GM10266 (cell line): ENCODE data around the gene HGF.

Source experiments
- DNase-seq: peaks from one replicate; pipeline ENCODE4 v3.0.0; 2012; ENCODE audit errors: extremely low spot score
- TF ChIP-seq, protein P1 (sequence below): IDR thresholded peaks from 2 replicates; pipeline ENCODE4 v1.5.1; 2012; ENCODE audit warnings: mild to moderate bottlenecking, low read depth; ENCODE audit not compliant: control insufficient read depth, insufficient read depth; ENCODE audit errors: missing control alignments

HGF gene

DNA sequence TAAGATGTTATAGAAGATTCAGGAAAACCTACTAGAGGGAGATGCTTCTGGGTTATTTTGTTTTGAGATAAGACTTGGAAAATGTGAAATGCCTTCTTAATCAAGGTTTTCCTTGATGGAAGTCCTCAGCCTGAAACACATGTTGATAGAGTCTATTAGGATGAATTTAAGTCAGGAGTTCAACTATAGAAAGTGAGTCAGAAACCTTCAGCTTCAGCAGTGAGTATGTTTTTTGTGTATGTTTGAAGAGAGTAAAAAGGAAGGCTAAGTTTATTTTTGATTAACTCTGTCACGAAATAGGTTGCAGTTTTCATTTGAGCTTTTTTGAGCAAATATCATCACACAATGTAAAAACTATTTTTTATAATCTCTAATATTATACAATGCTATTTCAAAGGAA is 114.6 kb downstream of the HGF start:
- no peak for DNase-seq
- TF ChIP-seq, protein P1, sequence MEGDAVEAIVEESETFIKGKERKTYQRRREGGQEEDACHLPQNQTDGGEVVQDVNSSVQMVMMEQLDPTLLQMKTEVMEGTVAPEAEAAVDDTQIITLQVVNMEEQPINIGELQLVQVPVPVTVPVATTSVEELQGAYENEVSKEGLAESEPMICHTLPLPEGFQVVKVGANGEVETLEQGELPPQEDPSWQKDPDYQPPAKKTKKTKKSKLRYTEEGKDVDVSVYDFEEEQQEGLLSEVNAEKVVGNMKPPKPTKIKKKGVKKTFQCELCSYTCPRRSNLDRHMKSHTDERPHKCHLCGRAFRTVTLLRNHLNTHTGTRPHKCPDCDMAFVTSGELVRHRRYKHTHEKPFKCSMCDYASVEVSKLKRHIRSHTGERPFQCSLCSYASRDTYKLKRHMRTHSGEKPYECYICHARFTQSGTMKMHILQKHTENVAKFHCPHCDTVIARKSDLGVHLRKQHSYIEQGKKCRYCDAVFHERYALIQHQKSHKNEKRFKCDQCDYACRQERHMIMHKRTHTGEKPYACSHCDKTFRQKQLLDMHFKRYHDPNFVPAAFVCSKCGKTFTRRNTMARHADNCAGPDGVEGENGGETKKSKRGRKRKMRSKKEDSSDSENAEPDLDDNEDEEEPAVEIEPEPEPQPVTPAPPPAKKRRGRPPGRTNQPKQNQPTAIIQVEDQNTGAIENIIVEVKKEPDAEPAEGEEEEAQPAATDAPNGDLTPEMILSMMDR, result no peak

DNA sequence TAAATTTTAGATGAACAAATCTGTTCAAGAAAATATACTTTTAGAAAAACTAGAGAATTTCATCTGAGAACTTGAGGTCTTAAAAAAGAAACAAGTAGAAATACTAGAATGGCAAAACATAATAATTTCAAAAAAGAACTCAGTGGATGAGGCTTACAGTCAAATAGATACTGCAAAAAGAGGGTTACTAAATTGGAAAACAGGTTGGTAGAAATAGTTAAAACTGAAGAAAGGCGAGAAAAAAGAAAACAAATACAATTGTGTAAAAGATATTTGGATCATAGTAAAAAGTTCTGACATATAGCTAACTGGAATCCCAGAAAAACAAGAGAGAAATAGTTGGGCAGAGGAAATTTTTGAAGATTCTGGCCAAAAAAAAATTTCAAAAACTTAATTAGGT is 117.6 kb downstream of the HGF start:
- DNase-seq, result no peak
- TF ChIP-seq, protein P1, result no peak
